Calu3 (cell line): ENCODE measurements around the gene CARMIL1. TPM values are rescaled to one million over a fixed set of nuclear protein-coding genes. Genes with fewer than 3 reads are reported as not detected.

Source experiments
- BruUV-seq: library from RNA; stranded (reverse); fragments of 400-500 nt; replicated peaks from 2 replicates; lab custom pipeline; 2021; lab: Mats Ljungman, UMichigan
- CTCF ChIA-PET: fragments of 300-600 bp; sonication (Branson Sonifier 250); formaldehyde crosslinking; loops from one replicate; lab custom pipeline; 2022; ENCODE audit warnings: antibody characterized with exemption; lab: Charles Lee
- DNase-seq: peaks from one replicate; pipeline ENCODE4 v3.0.0; 2022
- H3K27ac Mint-ChIP-seq: one replicate; pipeline ENCODE4 v1.8.0; 2022; ENCODE audit warnings: mixed read lengths; ENCODE audit not compliant: unreplicated experiment
- H3K27me3 Mint-ChIP-seq: one replicate; pipeline ENCODE4 v1.8.0; 2022; ENCODE audit warnings: mixed read lengths; ENCODE audit not compliant: unreplicated experiment
- H3K36me3 Mint-ChIP-seq: one replicate; pipeline ENCODE4 v1.8.0; 2022; ENCODE audit warnings: mild to moderate bottlenecking, moderate library complexity, mixed read lengths; ENCODE audit not compliant: insufficient read depth, unreplicated experiment
- H3K4me1 Mint-ChIP-seq: one replicate; pipeline ENCODE4 v1.8.0; 2022; ENCODE audit warnings: mild to moderate bottlenecking, low read depth, mixed read lengths; ENCODE audit not compliant: unreplicated experiment
- H3K4me3 Mint-ChIP-seq: one replicate; pipeline ENCODE4 v1.8.0; 2022; ENCODE audit warnings: mild to moderate bottlenecking, low read depth, moderate library complexity, mixed read lengths; ENCODE audit not compliant: unreplicated experiment
- H3K9me3 Mint-ChIP-seq: one replicate; pipeline ENCODE4 v1.8.0; 2022; ENCODE audit warnings: low read depth, mixed read lengths; ENCODE audit not compliant: unreplicated experiment
- intact Hi-C: fragments of 100-400 bp; cut with micrococcal nuclease; formaldehyde crosslinking; loops from one replicate; pipeline ENCODE4 v1.10.0; 2022; ENCODE audit not compliant: unreplicated experiment
- total RNA-seq: library from RNA; stranded (reverse); gene quantifications from 2 replicates; pipeline ENCODE4 v1.2.3, GENCODE V29; 2022
- TF ChIP-seq, protein P1 (sequence below): fragments of 200-600 bp; IDR thresholded peaks from one replicate; pipeline ENCODE4 v1.8.0; 2022; ENCODE audit warnings: antibody characterized with exemption; ENCODE audit not compliant: unreplicated experiment

CARMIL1 gene
- total RNA-seq, 1 experiment from 2014 or later: 92.4 TPM

DNA sequence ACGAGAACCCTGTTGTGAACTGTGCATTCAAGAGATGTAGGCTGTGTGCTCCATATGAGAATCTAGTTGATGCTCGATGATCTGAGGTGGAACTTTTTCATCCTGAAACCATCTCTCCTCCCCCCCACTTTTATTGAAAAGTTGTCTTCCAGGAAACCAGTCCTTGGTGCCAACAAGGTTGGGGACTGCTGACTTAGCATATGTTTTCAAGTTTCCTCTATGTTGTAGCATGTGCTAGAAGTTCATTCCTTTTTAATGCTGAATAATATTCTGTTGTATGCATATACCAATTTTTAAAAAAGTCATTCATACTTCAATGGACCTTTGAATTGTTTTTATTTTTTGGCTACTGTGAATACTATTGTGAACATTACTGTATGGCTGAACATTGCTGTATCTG, 27.2 kb downstream of the CARMIL1 start:
- TF ChIP-seq, protein P1, sequence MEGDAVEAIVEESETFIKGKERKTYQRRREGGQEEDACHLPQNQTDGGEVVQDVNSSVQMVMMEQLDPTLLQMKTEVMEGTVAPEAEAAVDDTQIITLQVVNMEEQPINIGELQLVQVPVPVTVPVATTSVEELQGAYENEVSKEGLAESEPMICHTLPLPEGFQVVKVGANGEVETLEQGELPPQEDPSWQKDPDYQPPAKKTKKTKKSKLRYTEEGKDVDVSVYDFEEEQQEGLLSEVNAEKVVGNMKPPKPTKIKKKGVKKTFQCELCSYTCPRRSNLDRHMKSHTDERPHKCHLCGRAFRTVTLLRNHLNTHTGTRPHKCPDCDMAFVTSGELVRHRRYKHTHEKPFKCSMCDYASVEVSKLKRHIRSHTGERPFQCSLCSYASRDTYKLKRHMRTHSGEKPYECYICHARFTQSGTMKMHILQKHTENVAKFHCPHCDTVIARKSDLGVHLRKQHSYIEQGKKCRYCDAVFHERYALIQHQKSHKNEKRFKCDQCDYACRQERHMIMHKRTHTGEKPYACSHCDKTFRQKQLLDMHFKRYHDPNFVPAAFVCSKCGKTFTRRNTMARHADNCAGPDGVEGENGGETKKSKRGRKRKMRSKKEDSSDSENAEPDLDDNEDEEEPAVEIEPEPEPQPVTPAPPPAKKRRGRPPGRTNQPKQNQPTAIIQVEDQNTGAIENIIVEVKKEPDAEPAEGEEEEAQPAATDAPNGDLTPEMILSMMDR: no peak
- DNase-seq: no peak
- CTCF ChIA-PET: no interaction called here
- BruUV-seq: no TSS peak
- Mint-ChIP-seq H3K27me3 (no peaks in the 10 kb centered on the region), H3K4me3 (no peak overlapping the region), H3K36me3 (peaks cover 21% of the 10 kb centered on the region), H3K27ac (no peak overlapping the region), H3K9me3 (no peaks in the 10 kb centered on the region), H3K4me1 (peaks cover 83% of the 10 kb centered on the region)
- intact Hi-C loops: no loop called here

DNA sequence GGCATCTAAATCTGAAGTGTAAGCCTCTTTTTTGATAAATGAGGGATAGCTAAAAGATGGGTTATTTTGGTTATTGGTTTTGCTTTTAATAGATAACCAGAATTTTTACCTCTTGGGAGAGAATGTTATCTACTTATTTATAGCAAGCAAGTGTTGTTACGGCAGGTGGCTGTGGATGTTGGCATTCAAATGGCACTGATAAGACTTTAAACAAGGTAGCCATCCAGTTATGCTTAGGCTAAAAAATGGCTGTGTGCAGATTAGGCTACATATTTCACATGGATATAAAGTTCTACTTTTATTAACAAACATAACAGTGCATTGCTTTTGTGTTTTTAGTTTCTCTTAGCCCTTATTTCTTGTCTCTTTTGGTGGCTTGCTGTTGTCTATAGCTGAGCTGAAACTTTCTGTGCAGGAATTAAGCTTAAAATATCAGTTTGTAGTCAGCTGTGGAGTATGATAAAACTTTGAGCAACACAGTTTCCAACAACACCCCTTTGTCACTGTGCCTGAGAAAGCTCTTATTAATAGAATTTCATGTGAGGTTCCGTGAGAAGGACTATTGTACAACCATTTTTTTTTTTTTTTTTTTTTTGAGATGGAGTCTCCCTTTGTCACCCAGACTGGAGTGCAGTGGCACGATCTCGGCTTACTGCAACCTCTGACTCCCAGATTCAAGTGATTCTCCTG, 28.8 kb downstream of the CARMIL1 start:
- no peak for DNase-seq
- Mint-ChIP-seq H3K4me1 (peaks cover 83% of the 10 kb centered on the region), H3K27me3 (no peaks in the 10 kb centered on the region), H3K9me3 (no peaks in the 10 kb centered on the region), H3K27ac (peak overlapping the region; percentile 29), H3K36me3 (peaks cover 37% of the 10 kb centered on the region), H3K4me3 (no peak overlapping the region)
- intact Hi-C loops: no loop called here
- TF ChIP-seq, protein P1: no peak
- CTCF ChIA-PET: interaction anchor here (0.5 to 1.8 kb wide), 4 partner anchors 12 to 31 kb away, joined by 4 to 11 read pairs (median 6); partner anchors contain the start of gene CARMIL1
- no TSS peak for BruUV-seq

DNA sequence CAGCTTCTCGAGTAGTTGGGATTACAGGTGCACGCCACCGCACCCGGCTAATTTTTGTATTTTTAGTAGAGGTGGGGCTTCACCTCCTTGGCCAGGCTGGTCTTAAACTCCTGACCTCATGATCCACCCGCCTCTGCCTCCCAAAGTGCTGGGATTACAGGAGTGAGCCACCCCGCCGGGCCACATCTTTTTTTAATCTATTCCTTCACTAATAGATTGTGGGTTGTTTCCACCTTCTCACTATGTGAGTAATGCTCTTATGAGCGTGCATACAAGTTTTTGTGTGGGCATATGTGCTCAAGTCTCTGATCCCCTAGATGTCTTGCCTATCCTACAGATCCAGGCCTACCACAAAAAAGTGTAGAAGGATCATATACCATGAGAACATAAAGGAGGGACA, 30.7 kb downstream of the CARMIL1 start:
- Mint-ChIP-seq H3K4me1 (peaks cover 83% of the 10 kb centered on the region), H3K27ac (peak overlapping the region; percentile 85), H3K4me3 (peak overlapping the region; percentile 54), H3K27me3 (no peaks in the 10 kb centered on the region), H3K36me3 (peaks cover 39% of the 10 kb centered on the region), H3K9me3 (no peaks in the 10 kb centered on the region)
- TF ChIP-seq, protein P1: no peak
- intact Hi-C loops: loop anchor here (2.0 to 10.0 kb wide), 2 partner anchors 13 to 45 kb away; no protein-coding TSS in a partner anchor
- CTCF ChIA-PET: interaction anchor here (0.6 to 5.0 kb wide), 5 partner anchors 14 to 711 kb away, joined by 3 to 87 read pairs (median 4); partner anchors contain the start of gene CARMIL1
- BruUV-seq: no TSS peak
- no peak for DNase-seq

DNA sequence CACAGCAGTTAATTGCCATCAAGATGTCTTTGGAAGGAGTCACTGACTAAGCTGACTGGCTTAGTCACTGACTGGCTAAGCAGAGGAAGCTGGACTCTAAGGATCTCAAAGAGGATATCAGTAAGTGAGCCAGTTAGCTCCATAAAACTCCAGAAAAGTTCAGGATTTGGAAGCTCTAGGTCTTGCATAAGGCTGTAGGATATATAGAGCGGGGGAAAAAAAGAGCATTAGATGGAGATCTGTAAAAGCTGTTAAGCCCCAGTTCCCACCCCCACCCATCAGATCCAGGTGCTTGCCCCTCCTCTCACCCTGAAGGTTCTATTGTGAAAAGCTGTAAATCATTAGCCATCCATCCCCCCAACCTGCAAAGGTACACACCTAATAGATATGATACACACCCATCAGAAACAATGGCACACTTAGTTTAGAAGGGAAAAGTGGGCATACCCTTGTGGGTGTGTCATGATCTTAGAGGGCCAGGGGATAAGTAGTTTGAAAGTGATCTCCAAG, 32.2 kb downstream of the CARMIL1 start:
- TF ChIP-seq, protein P1: no peak
- H3K9me3 Mint-ChIP-seq: no peaks in the 10 kb centered on the region
- peaks cover 90% of the 10 kb centered on the region for H3K4me1 Mint-ChIP-seq
- CTCF ChIA-PET: interaction anchor here (0.6 to 5.0 kb wide), 20 partner anchors 8 to 716 kb away, joined by 3 to 87 read pairs (median 4); partner anchors contain the start of gene CARMIL1
- DNase-seq: peak; percentile 91
- peak overlapping the region; percentile 54 for H3K4me3 Mint-ChIP-seq
- intact Hi-C loops: loop anchor here (1.0 to 10.0 kb wide), 4 partner anchors 8 to 47 kb away; no protein-coding TSS in a partner anchor
- H3K27ac Mint-ChIP-seq: peak overlapping the region; percentile 85
- no peaks in the 10 kb centered on the region for H3K27me3 Mint-ChIP-seq
- no TSS peak for BruUV-seq
- peaks cover 37% of the 10 kb centered on the region for H3K36me3 Mint-ChIP-seq
